A549 (cell line): Measurements from ENCODE around the gene ABHD1. TPM values are rescaled to one million over a fixed set of nuclear protein-coding genes. Genes with fewer than 3 reads are reported as not detected.

Experiments
- ATAC-seq, 2 experiments: fragments of 200-7000 bp in 1 of 2; fragments of >200 bp in 1 of 2; cut with Nextera tagmentation in 1 of 2; cut with Tn5 transposase in 1 of 2; 3 replicates each; pipeline versions ENCODE4 v1.8.0 to v1.9.1; 2018 to 2020; ENCODE audit warnings: mild to moderate bottlenecking in 1 of 2, moderate library complexity in 1 of 2
- CTCF ChIA-PET: fragments of 300-600 bp; sonication (Branson Sonifier 250); formaldehyde crosslinking; extraction: SDS; loops from one replicate; lab custom pipeline; 2021; ENCODE audit warnings: antibody characterized with exemption, inconsistent platforms; lab: Yijun Ruan, JAX
- POLR2A ChIA-PET: fragments of 350-600 bp; formaldehyde crosslinking; extraction: SDS; loops from one replicate; lab custom pipeline; 2021; ENCODE audit warnings: antibody characterized with exemption, inconsistent platforms; lab: Yijun Ruan, JAX
- DNase-seq, 2 experiments: peaks; one replicate each; pipeline versions ENCODE4 v3.0.0 to v3.0.0-alpha.2; 2011 to 2016; ENCODE audit warnings: low read depth in 1 of 2, low spot score in 1 of 2
- FAIRE-seq: peaks from 2 replicates; lab custom pipeline; 2011; peaks lifted over from hg19 to GRCh38; lab: Jason Lieb, UNC
- H3K27ac ChIP-seq, 2 experiments: fragments of >200 bp; sonication (Bioruptor Twin); formaldehyde crosslinking; 3 replicates each; pipeline ENCODE4 v1.5.1; 2016 to 2017
- H3K4me1 ChIP-seq: fragments of >200 bp; sonication (Bioruptor Twin); formaldehyde crosslinking; 3 replicates; pipeline ENCODE4 v1.6.1; 2016
- H3K4me2 ChIP-seq: fragments of >200 bp; sonication (Bioruptor Twin); formaldehyde crosslinking; 3 replicates; pipeline ENCODE4 v1.6.1; 2016
- H3K4me3 ChIP-seq: fragments of >200 bp; sonication (Bioruptor Twin); formaldehyde crosslinking; 3 replicates; pipeline ENCODE4 v1.5.1; 2016
- H3K9me3 ChIP-seq: fragments of >200 bp; sonication (Bioruptor Twin); formaldehyde crosslinking; 3 replicates; pipeline ENCODE4 v1.6.1; 2016
- BHLHE40 ChIP-seq: IDR thresholded peaks from 2 replicates; pipeline ENCODE4 v1.6.1; 2012; ENCODE audit warnings: low read depth, low read length, inconsistent platforms
- CBX2 ChIP-seq: fragments of 200-600 bp; sonication (generic); IDR thresholded peaks from 2 replicates; pipeline ENCODE4 v1.6.1; 2016; ENCODE audit warnings: low read depth, mild to moderate bottlenecking, borderline replicate concordance
- CBX8 ChIP-seq: fragments of 200-600 bp; sonication (generic); IDR thresholded peaks from 2 replicates; pipeline ENCODE4 v1.6.1; 2016
- CEBPB ChIP-seq, 2 experiments: fragments of >200 bp in 1 of 2; sonication (Bioruptor Twin) in 1 of 2; formaldehyde crosslinking in 1 of 2; IDR thresholded peaks; 2 replicates each; pipeline ENCODE4 v1.6.1; 2012 to 2016
- E2F6 ChIP-seq: IDR thresholded peaks from 2 replicates; pipeline ENCODE4 v1.6.1; 2012; ENCODE audit warnings: low read depth, borderline replicate concordance
- EP300 ChIP-seq, 2 experiments: fragments of >200 bp; sonication (Bioruptor Twin); formaldehyde crosslinking; IDR thresholded peaks; 2 replicates in 1 of 2; 3 replicates in 1 of 2; pipeline ENCODE4 v1.6.1; 2016 to 2017
- ESRRA ChIP-seq: fragments of 150-350 bp; IDR thresholded peaks from 2 replicates; pipeline ENCODE4 v1.6.1; 2014; ENCODE audit warnings: mild to moderate bottlenecking, low read length, borderline replicate concordance
- HES2 ChIP-seq: fragments of >200 bp; sonication (Bioruptor Twin); formaldehyde crosslinking; IDR thresholded peaks from 2 replicates; pipeline ENCODE4 v1.6.1; 2016
- HEYL ChIP-seq: fragments of 250-450 bp; sonication (Bioruptor Pico); IDR thresholded peaks from 2 replicates; pipeline ENCODE4 v1.8.0; 2021; ENCODE audit warnings: mild to moderate bottlenecking, moderate library complexity
- HOXA7 ChIP-seq: fragments of 250-450 bp; sonication (Bioruptor Pico); IDR thresholded peaks from 2 replicates; pipeline ENCODE4 v1.5.0; 2020; ENCODE audit warnings: mild to moderate bottlenecking, moderate library complexity
- HOXB5 ChIP-seq: fragments of 250-450 bp; sonication (Bioruptor Pico); IDR thresholded peaks from 2 replicates; pipeline ENCODE4 v1.5.0; 2020; ENCODE audit warnings: mild to moderate bottlenecking, moderate library complexity
- JUN ChIP-seq, 2 experiments: fragments of >200 bp; sonication (Bioruptor Twin); formaldehyde crosslinking; IDR thresholded peaks; 2 replicates in 1 of 2; 3 replicates in 1 of 2; pipeline ENCODE4 v1.6.1; 2016 to 2017
- KDM1A ChIP-seq: fragments of 200-600 bp; sonication (generic); IDR thresholded peaks from 2 replicates; pipeline ENCODE4 v1.6.1; 2016; ENCODE audit warnings: low read depth, mild to moderate bottlenecking
- KDM5A ChIP-seq: fragments of 200-600 bp; sonication (generic); IDR thresholded peaks from 2 replicates; pipeline ENCODE4 v1.6.1; 2016; ENCODE audit warnings: antibody characterized with exemption, mild to moderate bottlenecking
- MAZ ChIP-seq: fragments of 150-350 bp; IDR thresholded peaks from 2 replicates; pipeline ENCODE4 v1.6.1; 2014; ENCODE audit warnings: antibody characterized with exemption, low read depth, low read length, borderline replicate concordance
- MYC ChIP-seq: IDR thresholded peaks from 2 replicates; pipeline ENCODE4 v1.6.1; 2012; ENCODE audit warnings: mild to moderate bottlenecking, inconsistent platforms, low read length, improper control_type of control experiment, borderline replicate concordance
- NFE2L2 ChIP-seq: fragments of 150-350 bp; conservative IDR thresholded peaks from 2 replicates; pipeline ENCODE4 v1.6.1; 2014; ENCODE audit warnings: low read length
- NR3C1 ChIP-seq: fragments of >200 bp; sonication (Bioruptor Twin); formaldehyde crosslinking; IDR thresholded peaks from 3 replicates; pipeline ENCODE4 v1.6.1; 2017
- RARB ChIP-seq: fragments of 250-450 bp; sonication (Bioruptor Pico); IDR thresholded peaks from 2 replicates; pipeline ENCODE4 v1.8.0; 2021; ENCODE audit warnings: mild to moderate bottlenecking, moderate library complexity
- RFX5 ChIP-seq: fragments of 450-650 bp; IDR thresholded peaks from 2 replicates; pipeline ENCODE4 v1.7.1; 2014; ENCODE audit warnings: antibody characterized with exemption, mild to moderate bottlenecking, moderate library complexity
- RNF2 ChIP-seq: fragments of 200-600 bp; sonication (generic); IDR thresholded peaks from 2 replicates; pipeline ENCODE4 v1.6.1; 2016; ENCODE audit warnings: low read depth, mild to moderate bottlenecking, antibody characterized with exemption, moderate library complexity, borderline replicate concordance
- TP53 ChIP-seq: fragments of 250-450 bp; sonication (Bioruptor Pico); IDR thresholded peaks from 2 replicates; pipeline ENCODE4 v1.5.0; 2021; ENCODE audit warnings: mild to moderate bottlenecking, moderate library complexity
- ZNF302 ChIP-seq: fragments of 250-450 bp; sonication (Bioruptor Pico); IDR thresholded peaks from 2 replicates; pipeline ENCODE4 v1.9.0; 2021; ENCODE audit warnings: inconsistent platforms, mild to moderate bottlenecking, moderate library complexity
- WGBS: methylation state at CpG from one replicate; pipeline ENCODE4 v1.1.6; 2017; ENCODE audit errors: missing lambda C conversion rate; 5-methylcytosine and 5-hydroxymethylcytosine counted together
- polyA plus RNA-seq, 4 experiments: library from polyadenylated mRNA; depleted of rRNA in 3 of 4; stranded (reverse); fragments of >200 nt; fragmentation: RNase III in 1 of 4; extraction: RNeasy Plus Mini Kit Qiagen cat#74134 plus additional on column Dnase treatment in 1 of 4; gene quantifications; 2 replicates in 3 of 4; 3 replicates in 1 of 4; pipeline ENCODE4 v1.2.3, GENCODE V29; 2011 to 2017
- TF ChIP-seq, protein P1 (sequence below): IDR thresholded peaks from 2 replicates; pipeline ENCODE4 v1.6.1; 2012
- TF ChIP-seq, protein P2 (sequence below): fragments of 250-450 bp; sonication (Bioruptor Pico); IDR thresholded peaks from 2 replicates; pipeline ENCODE4 v1.5.0; 2020; ENCODE audit warnings: low read depth, mild to moderate bottlenecking, moderate library complexity
- TF ChIP-seq, protein P3 (sequence below): fragments of 200-600 bp; sonication (generic); IDR thresholded peaks from 2 replicates; pipeline ENCODE4 v1.6.1; 2016; ENCODE audit warnings: antibody characterized with exemption, mild to moderate bottlenecking, moderate library complexity
- TF ChIP-seq, protein P4 (sequence below): fragments of 150-350 bp; IDR thresholded peaks from 2 replicates; pipeline ENCODE4 v1.6.1; 2014; ENCODE audit warnings: low read depth, mild to moderate bottlenecking, low read length

ABHD1 gene
- polyA plus RNA-seq, 2 of the 4 experiments (the other 2 are of a cell fraction): 0.96 to 1.9 TPM

GRCh38 chr2:27162151-27163121 lies 38.8 kb downstream of the ABHD1 start:
- POLR2A ChIA-PET: no interaction called here
- H3K27ac ChIP-seq: 0 out of 6 replicates have a peak overlapping the region, but pooled peaks of 1 of the 2 experiments have one; percentile 2
- no peaks in the 10 kb centered on the region for H3K9me3 ChIP-seq
- no peaks in the 10 kb centered on the region for H3K4me1 ChIP-seq
- H3K4me2 ChIP-seq: peak overlapping the region; percentile 50
- ATAC-seq (peak in 1 of 2 experiments; percentile 59; a peak in 3 of 6 replicates), DNase-seq (peak in 1 of 2 experiments; percentile 21), FAIRE-seq (no peak)
- no peak for TF ChIP-seq CBX8
- no peak for TF ChIP-seq NFE2L2
- no peak for TF ChIP-seq TP53
- no peak for TF ChIP-seq EP300 (IDR thresholded peaks at IDR 0.05)
- TF ChIP-seq HEYL: no peak
- no peak for TF ChIP-seq KDM5A
- no peak for TF ChIP-seq CBX2
- no peak for TF ChIP-seq NR3C1
- TF ChIP-seq JUN (IDR thresholded peaks at IDR 0.05): no peak
- TF ChIP-seq BHLHE40: no peak
- no peak for TF ChIP-seq CEBPB (IDR thresholded peaks at IDR 0.05)
- TF ChIP-seq, protein P1, sequence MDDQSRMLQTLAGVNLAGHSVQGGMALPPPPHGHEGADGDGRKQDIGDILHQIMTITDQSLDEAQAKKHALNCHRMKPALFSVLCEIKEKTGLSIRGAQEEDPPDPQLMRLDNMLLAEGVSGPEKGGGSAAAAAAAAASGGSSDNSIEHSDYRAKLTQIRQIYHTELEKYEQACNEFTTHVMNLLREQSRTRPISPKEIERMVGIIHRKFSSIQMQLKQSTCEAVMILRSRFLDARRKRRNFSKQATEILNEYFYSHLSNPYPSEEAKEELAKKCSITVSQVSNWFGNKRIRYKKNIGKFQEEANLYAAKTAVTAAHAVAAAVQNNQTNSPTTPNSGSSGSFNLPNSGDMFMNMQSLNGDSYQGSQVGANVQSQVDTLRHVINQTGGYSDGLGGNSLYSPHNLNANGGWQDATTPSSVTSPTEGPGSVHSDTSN: no peak
- TF ChIP-seq HOXB5 (CRISPR knock-in tag): no peak
- TF ChIP-seq, protein P2, sequence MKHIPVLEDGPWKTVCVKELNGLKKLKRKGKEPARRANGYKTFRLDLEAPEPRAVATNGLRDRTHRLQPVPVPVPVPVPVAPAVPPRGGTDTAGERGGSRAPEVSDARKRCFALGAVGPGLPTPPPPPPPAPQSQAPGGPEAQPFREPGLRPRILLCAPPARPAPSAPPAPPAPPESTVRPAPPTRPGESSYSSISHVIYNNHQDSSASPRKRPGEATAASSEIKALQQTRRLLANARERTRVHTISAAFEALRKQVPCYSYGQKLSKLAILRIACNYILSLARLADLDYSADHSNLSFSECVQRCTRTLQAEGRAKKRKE (CRISPR knock-in tag): no peak
- no peak for TF ChIP-seq HES2
- no peak for TF ChIP-seq RNF2
- TF ChIP-seq, protein P3, sequence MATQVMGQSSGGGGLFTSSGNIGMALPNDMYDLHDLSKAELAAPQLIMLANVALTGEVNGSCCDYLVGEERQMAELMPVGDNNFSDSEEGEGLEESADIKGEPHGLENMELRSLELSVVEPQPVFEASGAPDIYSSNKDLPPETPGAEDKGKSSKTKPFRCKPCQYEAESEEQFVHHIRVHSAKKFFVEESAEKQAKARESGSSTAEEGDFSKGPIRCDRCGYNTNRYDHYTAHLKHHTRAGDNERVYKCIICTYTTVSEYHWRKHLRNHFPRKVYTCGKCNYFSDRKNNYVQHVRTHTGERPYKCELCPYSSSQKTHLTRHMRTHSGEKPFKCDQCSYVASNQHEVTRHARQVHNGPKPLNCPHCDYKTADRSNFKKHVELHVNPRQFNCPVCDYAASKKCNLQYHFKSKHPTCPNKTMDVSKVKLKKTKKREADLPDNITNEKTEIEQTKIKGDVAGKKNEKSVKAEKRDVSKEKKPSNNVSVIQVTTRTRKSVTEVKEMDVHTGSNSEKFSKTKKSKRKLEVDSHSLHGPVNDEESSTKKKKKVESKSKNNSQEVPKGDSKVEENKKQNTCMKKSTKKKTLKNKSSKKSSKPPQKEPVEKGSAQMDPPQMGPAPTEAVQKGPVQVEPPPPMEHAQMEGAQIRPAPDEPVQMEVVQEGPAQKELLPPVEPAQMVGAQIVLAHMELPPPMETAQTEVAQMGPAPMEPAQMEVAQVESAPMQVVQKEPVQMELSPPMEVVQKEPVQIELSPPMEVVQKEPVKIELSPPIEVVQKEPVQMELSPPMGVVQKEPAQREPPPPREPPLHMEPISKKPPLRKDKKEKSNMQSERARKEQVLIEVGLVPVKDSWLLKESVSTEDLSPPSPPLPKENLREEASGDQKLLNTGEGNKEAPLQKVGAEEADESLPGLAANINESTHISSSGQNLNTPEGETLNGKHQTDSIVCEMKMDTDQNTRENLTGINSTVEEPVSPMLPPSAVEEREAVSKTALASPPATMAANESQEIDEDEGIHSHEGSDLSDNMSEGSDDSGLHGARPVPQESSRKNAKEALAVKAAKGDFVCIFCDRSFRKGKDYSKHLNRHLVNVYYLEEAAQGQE: no peak
- no peak overlapping the region for H3K4me3 ChIP-seq
- CTCF ChIA-PET: interaction anchor here (0.6 to 2.4 kb wide), 6 partner anchors 8 to 170 kb away, joined by 3 to 20 read pairs (median 3); no protein-coding TSS in a partner anchor
- WGBS: 64% methylated on average over 15 of the region's 15 CpGs

GRCh38 chr2:27164960-27165763 lies 41.5 kb downstream of the ABHD1 start:
- Histone ChIP-seq H3K27ac (no peak overlapping the region), H3K4me1 (no peaks in the 10 kb centered on the region), H3K4me2 (no peak overlapping the region), H3K9me3 (no peaks in the 10 kb centered on the region), H3K4me3 (no peak overlapping the region)
- CTCF ChIA-PET: interaction anchor here (0.7 to 1.7 kb wide), 5 partner anchors 8 to 68 kb away, joined by 3 to 6 read pairs (median 4); partner anchors contain the start of gene ABHD1
- FAIRE-seq: no peak
- ATAC-seq: no peak
- WGBS: 67% methylated on average over 8 of the region's 8 CpGs
- DNase-seq: no peak
- POLR2A ChIA-PET: no interaction called here
- TF ChIP-seq ESRRA: no peak
- no peak for TF ChIP-seq MYC
- no peak for TF ChIP-seq KDM5A
- TF ChIP-seq RARB (CRISPR knock-in tag): no peak
- no peak for TF ChIP-seq HOXA7 (CRISPR knock-in tag)
- TF ChIP-seq RFX5: no peak
- no peak for TF ChIP-seq ZNF302 (CRISPR knock-in tag)
- TF ChIP-seq MAZ: no peak
- TF ChIP-seq, protein P4, sequence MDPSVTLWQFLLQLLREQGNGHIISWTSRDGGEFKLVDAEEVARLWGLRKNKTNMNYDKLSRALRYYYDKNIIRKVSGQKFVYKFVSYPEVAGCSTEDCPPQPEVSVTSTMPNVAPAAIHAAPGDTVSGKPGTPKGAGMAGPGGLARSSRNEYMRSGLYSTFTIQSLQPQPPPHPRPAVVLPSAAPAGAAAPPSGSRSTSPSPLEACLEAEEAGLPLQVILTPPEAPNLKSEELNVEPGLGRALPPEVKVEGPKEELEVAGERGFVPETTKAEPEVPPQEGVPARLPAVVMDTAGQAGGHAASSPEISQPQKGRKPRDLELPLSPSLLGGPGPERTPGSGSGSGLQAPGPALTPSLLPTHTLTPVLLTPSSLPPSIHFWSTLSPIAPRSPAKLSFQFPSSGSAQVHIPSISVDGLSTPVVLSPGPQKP: no peak
- no peak for TF ChIP-seq NR3C1
- TF ChIP-seq BHLHE40: no peak
- TF ChIP-seq KDM1A: no peak
- TF ChIP-seq HES2: no peak
- TF ChIP-seq E2F6: no peak
- no peak for TF ChIP-seq CBX8
